Lung microvascular endothelial cell (primary cell): Measurements from ENCODE around the gene SLX4. TPM values are rescaled to one million over a fixed set of nuclear protein-coding genes. Genes with fewer than 3 reads are reported as not detected.
A peak's percentile ranks its signal among the peaks of the same experiment; 100 is the strongest.
"Not testable (repeated sequence)": the region's sequence is repeated elsewhere in the genome, so short reads cannot be mapped to it uniquely, and the experiment has no call there.

Experiments used
- DNase-seq, 2 donors: peaks; one replicate each; pipeline versions ENCODE4 v3.0.0 to v3.0.0-alpha.2; 2010; ENCODE audit warnings: low read depth in 2 of 2
- total RNA-seq: library from RNA; depleted of rRNA; stranded (reverse); fragments of >200 nt; gene quantifications from 2 replicates; pipeline ENCODE4 v1.2.1, GENCODE V29; 2014

The SLX4 gene
- total RNA-seq, 1 donor from 2014 or later, result 1.8 TPM

DNA sequence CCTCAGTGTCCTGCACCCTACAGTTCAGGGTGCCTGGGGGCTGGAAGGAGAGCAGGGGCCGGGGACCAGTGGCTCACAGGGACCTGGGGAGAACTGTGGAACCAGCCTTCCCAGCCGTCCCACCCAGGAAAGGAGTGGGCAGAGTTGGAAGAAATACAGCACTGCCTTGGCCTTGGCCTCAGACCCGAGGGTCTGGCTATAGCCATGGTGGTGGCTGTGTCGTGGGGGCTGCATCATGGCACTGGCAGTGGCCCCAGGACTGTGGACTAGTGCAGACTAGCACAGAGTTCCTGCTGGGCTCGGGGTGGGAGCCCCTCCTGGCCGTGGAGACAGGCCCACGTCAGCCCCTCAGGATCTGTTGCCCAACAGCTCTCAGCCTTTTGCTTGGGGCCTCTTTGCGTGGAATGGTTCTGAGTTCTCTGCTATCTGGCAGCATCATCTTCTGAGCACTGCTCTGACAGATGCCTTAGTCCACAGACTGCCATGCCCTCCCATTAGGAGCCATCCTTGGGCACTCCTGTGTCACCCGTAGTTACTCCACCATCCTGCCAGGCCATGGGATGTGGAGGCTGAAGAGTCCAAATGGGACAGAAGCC, 30.5 kb upstream of the SLX4 start:
- no peak for DNase-seq

DNA sequence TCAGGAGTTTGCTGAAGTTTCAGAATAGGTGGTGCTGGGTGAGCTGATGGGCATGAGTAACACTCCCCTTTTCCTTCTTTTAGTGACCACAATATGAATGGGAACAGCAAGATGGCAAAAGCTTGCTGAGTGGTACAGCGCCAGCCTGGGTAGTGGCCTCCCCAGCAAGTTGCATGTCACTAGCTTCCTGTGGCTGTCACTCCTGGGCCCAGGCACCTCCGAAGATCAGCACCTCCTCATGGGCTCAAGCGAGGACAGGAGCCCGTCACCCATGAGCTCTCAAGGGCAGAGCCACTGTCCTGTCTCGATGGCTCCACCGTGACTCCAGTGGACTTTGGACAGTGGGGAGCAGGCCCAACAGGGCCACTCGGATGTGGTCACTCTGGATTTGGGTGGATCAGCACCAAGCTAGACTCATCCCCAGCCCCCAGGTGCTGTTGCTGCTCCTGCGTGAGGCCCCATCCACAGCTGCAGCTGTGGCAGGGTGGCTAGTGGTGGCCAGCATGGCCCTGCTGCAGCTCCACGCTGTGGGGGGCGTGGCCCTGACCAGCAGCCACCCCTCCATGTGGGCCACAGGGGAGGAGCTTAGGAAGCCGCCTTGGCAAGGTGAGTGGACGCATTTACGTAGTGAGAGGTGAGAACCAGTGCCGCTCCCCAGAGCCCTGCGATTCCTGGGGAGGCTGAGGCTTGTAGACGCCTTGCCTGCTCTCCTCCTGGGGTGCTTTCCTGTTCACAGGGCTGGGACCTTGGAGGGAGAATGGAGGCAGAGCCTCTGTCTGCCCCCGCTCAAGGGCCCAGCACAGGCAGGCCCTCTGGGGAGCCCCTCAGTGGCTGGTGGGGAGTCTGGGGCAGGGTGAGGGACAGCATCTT, 29.5 kb upstream of the SLX4 start:
- DNase-seq, result no peak

DNA sequence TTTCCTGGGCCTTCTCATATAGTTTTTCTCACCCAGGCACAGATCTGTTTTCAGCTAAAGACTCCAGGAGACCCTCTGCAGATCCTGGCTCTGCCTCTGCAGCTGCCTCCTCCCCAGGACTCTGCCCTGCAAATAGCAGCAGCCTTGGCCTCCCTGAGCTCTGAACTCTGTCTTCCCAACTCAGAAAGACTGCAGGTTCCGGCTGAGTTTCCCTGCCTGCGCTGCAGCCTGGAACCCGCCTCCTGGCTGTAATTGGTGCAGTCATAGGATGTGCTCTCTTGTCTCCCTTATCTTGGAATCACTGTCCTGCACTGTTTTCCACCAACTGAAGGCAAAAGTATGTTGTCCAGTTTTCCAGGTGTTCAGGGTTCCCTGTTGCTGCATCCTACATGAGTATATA, 28.8 kb upstream of the SLX4 start:
- DNase-seq, result no peak

DNA sequence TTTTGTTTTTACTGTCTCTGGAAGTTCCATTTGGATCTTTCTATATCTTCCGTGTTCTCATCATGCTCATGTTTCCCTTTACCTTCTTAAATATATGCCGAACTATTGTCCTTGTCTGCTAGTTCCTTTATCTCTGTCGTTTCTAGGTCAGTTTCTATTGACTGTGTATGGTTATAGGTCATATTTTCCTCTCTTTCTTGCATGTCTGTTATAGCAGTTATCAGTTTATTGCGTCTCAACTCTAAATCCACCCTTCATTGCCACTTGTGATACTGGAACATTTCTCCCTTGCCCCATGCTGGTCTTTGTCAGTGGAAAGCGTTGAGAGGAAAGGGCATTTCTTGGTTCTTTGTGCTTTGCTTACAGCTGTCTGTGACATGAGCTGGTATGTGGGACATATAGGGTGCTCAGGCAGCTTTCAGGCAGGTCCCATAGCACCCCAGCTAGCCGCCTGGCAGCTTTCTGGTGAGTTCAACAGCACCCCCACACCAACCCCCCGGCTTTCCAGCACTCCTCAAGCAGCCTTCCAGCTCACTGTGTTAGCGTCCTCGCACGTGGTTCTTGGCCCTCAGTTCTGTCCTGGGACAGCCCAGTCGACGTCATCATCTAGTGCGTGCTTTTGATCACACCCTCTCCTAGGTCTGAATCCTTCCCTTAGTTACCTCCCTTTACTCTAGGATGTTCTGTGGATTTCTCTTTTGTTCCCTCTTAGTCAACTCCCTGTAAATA, 27.7 kb upstream of the SLX4 start:
- no peak for DNase-seq

DNA sequence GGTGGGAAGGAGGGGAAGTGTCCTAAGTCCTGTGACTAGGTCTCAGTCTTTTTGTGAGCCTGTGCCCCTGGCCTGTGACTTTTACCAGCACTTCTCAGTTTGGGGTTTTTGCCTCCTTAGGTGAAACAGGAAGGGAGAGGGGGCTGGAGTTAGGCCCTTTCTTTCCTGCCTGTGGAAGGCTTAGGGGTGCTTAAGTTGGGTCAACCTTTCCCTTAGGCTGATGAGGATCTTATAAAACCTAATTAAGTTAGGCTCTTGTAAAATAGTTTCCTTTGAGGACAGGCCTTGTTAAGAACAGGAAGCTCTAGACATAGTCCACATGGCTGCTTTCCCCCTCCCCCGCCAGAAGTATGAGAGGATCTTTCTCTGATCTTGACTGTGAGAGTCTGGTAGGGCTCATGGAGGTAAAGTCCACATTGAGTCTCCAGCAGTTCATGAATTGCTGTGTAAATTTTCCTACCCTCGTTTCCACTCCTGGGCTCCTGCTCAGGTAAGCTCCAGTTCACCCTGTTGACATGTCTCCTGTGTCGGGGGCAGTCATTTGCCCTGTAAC, 26.0 kb upstream of the SLX4 start:
- peak in 1 of 2 donors; percentile 20 for DNase-seq

DNA sequence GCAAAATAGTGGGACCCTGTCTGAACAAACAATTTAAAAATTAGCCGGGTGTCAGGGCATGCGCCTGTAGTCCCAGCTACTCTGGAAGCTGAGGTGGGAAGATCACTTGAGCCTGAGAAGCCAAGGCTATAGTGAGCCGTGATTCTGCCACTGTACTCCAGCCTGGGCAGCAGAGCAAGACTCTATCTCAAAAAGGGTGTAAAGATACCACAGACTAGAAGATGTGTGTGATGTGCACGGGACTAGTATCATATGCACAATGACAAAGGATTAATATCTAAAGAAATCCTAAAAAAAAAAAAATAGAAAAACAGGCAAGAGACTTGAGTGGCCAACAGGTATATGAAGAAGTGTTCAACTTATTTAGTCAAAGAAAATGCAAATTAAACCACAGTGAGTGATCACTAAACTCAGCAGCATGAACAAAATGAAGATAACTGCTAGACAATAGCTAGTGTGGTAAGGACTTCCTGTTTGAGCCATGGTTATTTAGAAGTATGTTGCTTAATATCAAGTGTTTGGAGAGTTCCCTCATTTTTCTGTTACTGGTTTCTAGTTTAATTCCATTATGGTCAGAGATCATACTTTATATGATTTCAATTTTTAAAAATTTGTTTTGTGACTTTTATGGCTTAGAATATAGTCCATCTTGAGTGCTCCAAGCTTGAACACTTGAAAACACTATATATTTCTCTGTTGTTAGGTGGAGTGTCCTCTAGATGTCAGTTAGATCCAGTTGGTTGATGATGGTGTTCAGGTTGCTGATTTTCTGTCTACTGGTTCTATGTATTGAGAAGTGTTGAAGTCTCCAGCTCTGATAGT, 14.7 kb upstream of the SLX4 start:
- peak in 1 of 2 donors; percentile 43 for DNase-seq

DNA sequence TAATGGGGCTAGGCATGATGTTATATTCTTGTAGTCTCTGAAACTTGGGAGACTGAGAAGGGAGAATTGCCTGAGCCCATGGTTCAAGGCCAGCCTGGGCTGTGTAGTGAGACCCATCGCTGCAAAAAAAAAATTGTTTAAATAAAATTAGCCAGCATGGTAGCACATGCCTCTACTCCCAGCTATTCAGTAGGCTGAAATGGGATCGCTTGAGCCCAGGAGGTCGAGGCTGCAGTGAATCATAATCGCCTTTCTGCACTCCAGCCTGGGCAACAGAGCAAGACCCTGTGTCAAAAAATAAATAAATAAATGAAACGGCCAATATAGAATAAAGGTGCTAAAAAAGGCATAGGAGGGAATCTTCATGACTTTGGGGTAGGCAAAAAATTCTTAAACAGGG, 13.9 kb upstream of the SLX4 start:
- no peak for DNase-seq

DNA sequence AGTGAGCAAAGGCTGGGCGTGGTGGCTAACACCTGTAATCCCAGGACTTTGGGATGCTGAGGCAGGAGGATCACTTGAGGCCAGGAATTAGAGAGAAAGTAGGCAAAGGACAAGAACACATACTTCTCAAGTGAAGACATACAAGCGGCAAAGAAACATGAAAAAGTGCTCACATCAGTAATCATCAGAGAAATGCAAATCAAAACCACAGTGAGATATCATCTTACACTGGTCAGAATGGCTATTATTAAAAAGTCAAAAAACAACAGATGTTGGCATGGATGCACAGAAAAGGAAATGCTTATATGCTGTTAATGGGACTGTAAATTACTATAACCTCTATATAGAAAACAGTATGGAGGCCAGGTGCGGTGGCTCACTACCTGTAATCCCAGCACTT, 12.2 kb upstream of the SLX4 start:
- no peak for DNase-seq

DNA sequence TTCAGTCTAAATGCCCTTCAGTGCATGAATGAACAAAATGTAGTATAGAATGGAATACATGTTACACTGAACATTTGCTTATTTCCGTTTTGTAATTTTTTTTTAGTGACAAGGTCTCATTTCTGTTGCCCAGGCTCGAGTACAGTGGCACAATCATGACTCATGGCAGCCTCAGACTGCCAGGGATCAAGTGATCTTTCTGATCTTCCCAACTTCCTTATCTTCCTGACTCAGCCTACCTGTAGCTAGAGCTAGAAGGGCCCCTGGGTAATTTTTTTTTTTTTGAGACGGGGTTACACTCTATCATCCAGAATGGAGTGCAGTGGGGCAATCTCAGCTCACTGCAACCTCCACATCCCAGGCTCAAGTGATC, 7.3 kb upstream of the SLX4 start:
- DNase-seq, result no peak

DNA sequence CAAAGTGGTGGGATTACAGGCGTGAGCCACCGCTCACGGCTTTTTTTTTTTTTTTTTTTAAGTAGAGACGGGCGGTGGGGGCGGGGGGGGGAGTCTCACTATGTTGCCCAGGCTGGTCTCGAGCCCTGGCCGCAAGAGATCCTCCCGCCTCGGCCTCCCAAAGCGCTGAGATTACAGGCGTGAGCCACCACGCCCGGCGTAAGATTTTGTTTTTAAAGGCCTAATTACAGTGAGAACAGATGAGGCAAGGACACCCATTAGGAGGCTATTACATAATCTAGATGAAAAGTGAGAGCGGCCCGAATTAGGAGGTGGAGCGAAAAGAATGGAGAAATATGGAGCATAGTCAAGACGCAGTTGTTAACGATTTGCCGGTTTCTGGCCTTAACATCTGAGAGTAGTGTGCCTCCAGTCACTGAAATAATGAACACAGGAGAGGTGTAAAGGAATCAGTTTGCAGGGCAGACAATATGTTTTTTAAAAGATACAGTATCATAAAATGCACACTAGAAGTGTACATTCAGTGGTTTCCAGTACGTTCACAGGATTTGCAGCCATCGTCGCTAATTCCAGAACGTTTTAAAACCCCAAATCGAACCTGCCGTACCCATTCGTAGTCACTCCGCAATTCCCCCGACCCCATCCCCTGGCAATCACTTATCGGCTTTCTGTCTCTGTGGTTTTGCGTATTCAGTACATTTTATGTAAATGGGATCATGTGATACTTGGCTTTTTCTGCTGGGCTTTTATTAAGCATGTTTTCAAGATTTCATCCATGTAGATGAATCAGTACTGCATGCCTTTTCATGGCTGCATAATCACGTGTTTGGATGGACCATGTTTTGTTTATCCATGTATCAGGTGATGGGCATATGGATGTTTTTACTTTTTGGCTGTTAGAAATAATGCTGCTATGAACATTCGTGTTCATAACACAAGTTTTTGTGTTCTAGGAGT, 1.4 kb upstream of the SLX4 start:
- DNase-seq, result no peak

DNA sequence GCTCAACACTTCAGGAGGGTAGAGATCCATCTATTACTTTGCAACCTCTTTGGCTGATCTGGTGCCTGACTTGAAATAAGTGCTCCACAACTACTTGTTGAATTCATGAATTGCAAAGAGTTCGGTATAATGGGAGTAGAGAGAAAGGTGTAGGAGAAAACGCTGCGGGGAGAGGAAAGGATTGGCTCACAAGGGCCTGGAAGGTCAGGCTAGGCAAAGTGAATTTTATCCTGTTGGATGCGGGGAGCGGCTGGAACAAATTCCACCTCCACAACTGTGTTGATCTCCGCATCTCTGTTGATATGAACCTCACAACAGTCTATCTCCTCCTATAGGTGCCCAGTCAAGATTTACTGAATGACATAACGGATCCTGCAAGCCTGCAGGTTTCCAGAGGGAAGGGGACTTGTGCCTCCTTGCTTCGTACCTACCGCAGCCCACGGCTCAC, 684 bp downstream of the SLX4 start:
- peak in 1 of 2 donors; percentile 18 for DNase-seq

DNA sequence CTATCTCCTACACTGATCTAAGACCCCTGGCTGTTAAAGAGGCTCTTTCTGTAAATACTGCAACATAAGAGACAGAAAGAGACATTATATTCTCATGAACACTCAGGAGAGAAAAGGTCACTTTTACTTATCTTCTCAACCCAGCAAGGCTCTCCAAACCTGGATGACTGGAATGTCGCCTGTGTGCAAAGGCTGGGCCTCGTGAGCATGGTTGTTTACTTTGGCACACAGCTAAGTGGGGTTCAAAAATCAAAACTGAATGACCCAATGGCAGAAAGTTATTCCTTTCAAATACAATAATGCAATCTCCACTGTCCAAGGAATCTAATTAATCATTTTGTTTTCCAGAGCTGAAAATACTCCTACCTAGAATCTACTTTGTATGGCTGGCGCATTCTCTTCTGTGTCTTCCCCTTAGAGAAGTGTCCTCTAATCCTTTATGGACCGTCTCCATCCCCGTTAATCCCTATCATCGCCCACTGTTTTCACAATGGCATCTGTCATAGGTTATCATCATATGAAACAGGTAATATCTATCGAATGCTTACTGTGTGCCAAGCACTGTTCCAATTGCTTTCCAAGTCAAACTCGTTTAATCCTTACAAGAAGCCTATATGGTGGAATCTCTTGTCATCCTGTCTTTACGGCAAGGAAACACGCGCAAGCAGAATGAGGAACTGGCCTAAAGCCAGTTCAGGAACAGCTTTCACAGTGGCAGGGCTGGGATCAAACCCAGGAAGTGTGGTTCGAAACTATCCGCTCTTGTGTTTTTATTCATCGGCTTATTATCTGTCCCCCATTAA, 1.3 kb downstream of the SLX4 start:
- DNase-seq, result peak; percentile 19 to 33

DNA sequence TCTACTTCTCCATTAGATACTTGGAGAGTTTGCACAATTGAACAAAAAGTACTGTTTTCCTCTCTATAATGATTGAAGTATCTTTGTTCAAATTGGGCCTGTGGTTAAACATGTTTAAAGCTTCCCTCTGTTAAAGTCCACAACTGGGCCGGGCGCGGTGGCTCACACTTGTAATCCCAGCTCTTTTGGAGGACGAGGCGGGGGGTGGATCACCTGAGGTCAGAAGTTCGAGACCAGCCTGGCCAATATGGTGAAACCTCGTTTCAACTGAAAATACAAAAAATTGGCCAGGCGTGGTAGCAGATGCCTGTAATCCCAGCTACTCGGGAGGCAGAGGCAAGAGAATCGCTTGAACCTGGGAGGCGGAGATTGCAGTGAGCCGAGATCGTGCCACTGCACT, 2.4 kb downstream of the SLX4 start:
- not testable (repeated sequence) for DNase-seq

DNA sequence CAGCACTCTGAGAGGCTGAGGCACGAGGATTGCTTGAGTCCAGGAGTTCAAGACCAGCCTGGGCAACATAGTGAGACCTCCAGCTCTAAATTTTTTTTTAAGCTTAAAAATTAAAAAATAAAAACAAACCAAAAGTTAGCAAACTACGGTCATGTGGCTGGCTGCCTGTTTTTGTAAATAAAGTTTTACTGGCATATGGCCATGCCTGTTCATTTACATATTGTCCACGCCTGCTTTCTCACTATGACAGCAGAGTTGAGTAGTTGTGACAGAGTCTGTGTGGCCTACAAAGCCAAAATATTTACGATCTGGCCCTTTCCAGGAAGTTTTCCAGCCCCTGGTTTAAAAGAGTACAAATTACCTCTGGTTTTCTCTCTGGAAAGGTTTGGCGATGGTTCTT, 3.3 kb downstream of the SLX4 start:
- no peak for DNase-seq

DNA sequence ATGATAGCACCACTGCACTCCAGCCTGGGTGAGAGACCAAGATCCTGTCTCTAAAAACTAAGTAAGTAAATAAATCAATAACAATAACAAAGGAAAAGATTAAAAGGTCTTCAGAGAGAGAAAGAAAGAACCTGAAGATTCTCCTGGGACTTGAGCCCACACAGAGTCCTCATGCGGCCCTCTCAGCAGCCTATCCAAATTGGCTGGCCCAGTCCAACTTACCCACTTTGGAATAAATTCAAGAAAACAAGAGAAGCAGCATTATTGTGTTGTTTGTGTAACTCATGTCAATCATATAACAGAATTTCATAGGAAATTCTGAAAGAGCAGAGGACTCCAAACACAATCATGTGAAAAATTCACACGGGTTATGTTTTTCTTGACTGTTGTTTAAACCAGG, 3.8 kb downstream of the SLX4 start:
- no peak for DNase-seq

DNA sequence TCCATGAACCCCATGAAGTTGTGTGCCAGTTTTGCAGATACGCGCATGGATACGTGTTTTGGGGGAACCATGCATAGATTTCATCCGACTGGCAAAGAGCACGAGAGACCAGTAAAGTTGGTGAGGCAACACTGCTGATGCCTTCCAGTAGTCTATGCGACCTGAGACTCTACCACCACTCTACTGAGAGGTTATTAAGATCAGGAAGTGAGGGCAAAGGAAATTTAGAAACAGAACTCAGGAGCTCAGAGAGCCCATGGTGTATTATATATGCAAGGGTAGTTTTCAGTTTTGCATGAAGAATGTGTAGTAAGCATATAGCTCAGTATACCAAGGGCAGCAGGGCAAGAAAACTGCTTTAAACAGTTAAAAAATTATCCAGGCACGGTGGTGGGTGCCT, 4.2 kb downstream of the SLX4 start:
- no peak for DNase-seq

DNA sequence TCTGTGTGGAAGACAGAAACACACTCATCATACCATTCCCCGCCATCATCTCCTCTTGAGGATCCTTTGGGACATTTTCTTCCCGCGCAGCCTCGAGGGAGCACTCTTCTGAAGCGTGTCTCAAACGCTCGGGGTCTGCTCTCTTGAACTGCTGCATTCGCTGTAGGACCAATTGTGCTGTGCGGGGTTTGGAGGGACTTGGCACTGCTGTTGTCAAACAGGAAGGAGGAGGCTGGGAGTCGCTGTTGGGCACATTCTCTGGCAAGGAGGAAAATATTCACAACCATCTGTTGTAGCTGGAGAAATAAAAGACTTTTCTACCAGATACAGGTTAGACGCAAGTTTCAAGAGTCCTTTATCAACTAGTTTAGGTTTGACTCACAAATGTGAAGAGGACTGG, 5.0 kb downstream of the SLX4 start:
- DNase-seq, result no peak

DNA sequence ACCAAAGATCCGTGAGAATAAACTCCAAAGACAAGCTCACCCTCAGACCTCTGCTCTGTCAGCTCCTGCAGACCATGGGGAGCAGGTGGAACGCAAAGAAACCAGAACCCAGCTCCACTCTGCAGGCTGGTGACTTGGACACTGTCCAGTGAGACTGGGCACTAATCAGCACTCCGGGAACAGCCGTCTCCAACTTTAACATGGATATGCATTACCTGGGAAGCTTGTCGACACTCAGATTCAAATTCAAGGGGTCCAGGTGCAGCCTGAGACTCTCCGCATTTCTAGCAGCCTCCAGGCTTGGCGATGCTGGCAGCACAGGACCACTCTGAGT, 9.1 kb downstream of the SLX4 start:
- DNase-seq, result no peak

DNA sequence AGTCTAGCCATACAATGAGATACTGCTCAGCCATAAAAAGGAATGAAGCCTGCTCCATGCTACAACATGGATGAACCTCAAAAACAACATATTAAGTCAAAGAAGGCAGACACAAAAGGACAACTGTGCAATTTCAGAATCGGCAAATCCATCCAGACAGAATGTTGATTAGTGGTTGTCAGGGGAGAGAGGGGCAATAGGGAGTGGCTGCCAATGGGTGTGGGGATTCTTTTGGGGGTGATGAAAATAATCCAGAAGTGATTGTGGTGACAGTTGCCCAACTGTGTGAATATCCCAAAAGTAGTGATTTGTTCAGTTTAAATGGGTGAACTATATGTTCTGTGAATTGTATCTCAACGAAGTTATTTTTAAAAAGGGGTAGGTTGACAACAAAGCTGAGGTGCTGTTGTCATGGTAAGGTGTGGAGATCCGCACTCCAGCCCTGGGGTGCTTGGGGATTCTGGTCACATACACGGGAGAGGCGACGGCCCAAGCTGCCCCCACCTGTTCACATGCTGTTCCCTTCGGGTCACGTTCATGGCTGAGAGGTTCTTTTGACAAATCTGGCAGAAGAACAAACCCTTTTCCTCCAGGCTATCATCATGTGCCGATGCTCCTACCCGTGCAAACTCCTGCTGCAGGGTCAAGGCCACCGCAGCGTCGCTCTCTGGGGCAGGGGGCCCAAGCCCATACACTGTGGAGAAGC, 9.6 kb downstream of the SLX4 start:
- no peak for DNase-seq
